Upper lobe of left lung (tissue), 6 donors: Measurements from ENCODE around the gene ADAM15. TPM values are rescaled to one million over a fixed set of nuclear protein-coding genes. Genes with fewer than 3 reads are reported as not detected.

ENCODE experiments used
- ATAC-seq, 2 donors: fragments of 200-7000 bp; cut with Tn5 transposase; one replicate each; pipeline ENCODE4 v1.9.1; 2022; ENCODE audit warnings: mild to moderate bottlenecking in 2 of 2, moderate library complexity in 2 of 2; ENCODE audit not compliant: low FRiP score in 2 of 2
- DNase-seq, 2 donors: peaks; one replicate each; pipeline ENCODE4 v3.0.0-alpha.2; 2019 to 2020
- H3K27ac ChIP-seq, 4 donors: fragments of 200-600 bp; sonication (generic); one replicate each; pipeline ENCODE4 v1.5.1; 2016 to 2019
- H3K27me3 ChIP-seq, 4 donors: fragments of 200-600 bp; sonication (generic); one replicate each; pipeline ENCODE4 v1.5.1; 2017 to 2019
- H3K36me3 ChIP-seq, 4 donors: fragments of 200-600 bp; sonication (generic); one replicate each; pipeline ENCODE4 v1.5.1; 2016 to 2019
- H3K4me1 ChIP-seq, 4 donors: fragments of 200-600 bp; sonication (generic); one replicate each; pipeline ENCODE4 v1.5.1; 2018 to 2019
- H3K4me3 ChIP-seq, 4 donors: fragments of 200-600 bp; sonication (generic); one replicate each; pipeline ENCODE4 v1.5.1; 2017 to 2019; ENCODE audit warnings: mild to moderate bottlenecking in 2 of 4, moderate library complexity in 1 of 4
- H3K9me3 ChIP-seq, 4 donors: fragments of 200-600 bp; sonication (generic); one replicate each; pipeline ENCODE4 v1.5.1; 2018 to 2019
- CTCF ChIP-seq, 6 experiments: fragments of 450-650 bp in 4 of 6; fragments of 200-600 bp in 2 of 6; sonication (generic) in 2 of 6; IDR thresholded peaks; one replicate each; pipeline ENCODE4 v1.5.1; 2016 to 2019; ENCODE audit warnings: antibody characterized with exemption in 6 of 6
- EP300 ChIP-seq, 4 donors: sonication (generic); formaldehyde crosslinking; IDR thresholded peaks; one replicate each; pipeline ENCODE4 v1.5.1; 2017; ENCODE audit warnings: antibody characterized with exemption in 4 of 4, control low read depth in 2 of 4
- POLR2A ChIP-seq, 4 donors: fragments of 450-650 bp; IDR thresholded peaks; one replicate each; pipeline ENCODE4 v1.5.1; 2016 to 2017; ENCODE audit warnings: antibody characterized with exemption in 4 of 4, mild to moderate bottlenecking in 2 of 4
- POLR2AphosphoS5 ChIP-seq, 2 donors: sonication (generic); formaldehyde crosslinking; IDR thresholded peaks; one replicate each; pipeline ENCODE4 v1.5.1; 2017; ENCODE audit warnings: antibody characterized with exemption in 2 of 2
- WGBS, 2 donors: methylation state at CpG; one replicate each; pipeline ENCODE4 v1.1.5; 2017 to 2018; 5-methylcytosine and 5-hydroxymethylcytosine counted together
- total RNA-seq, 6 donors: library from RNA; depleted of rRNA in 4 of 6; stranded (reverse); fragments of >200 nt in 4 of 6; gene quantifications; one replicate each; pipeline versions ENCODE4 v1.1.0 to v1.2.1, GENCODE V29; 2016 to 2021
- donor health status: DM: no; HTN: no; CAD: no; lungs with moderate emphysema.
- donor health status: DM: no; HTN: yes; CAD: no; lungs with severe emphysema.

ADAM15 gene
- total RNA-seq, 6 donors from 2014 or later = 52.1 to 246 (median 106) TPM

- peaks cover 5 to 13% (median 9%) of the 10 kb centered on the region in 4 donors for H3K4me1 ChIP-seq
- no peak for DNase-seq
- H3K4me3 ChIP-seq = no peak overlapping the region
- TF ChIP-seq CTCF (IDR thresholded peaks at IDR 0.05) (no peak), EP300 (IDR thresholded peaks at IDR 0.05) (no peak)
- H3K36me3 ChIP-seq = no peaks in the 10 kb centered on the region
- no peaks in the 10 kb centered on the region for H3K9me3 ChIP-seq
- H3K27me3 ChIP-seq = no peaks in the 10 kb centered on the region
- ATAC-seq = no peak
- WGBS, 2 donors = 84 to 85% methylated on average over 5 to 6 of the region's 6 CpGs
- no peak overlapping the region for H3K27ac ChIP-seq
These were observed 13.2 kb upstream of the ADAM15 start for GRCh38 chr1:155037851-155038441.

GRCh38 chr1:155038602-155039307 is 12.4 kb upstream of the ADAM15 start:
- Histone ChIP-seq H3K36me3 (no peaks in the 10 kb centered on the region), H3K9me3 (no peaks in the 10 kb centered on the region), H3K27ac (peak overlapping the region in 1 of 4 donors; percentile 16), H3K4me3 (no peak overlapping the region), H3K4me1 (peaks cover 7 to 15% (median 12%) of the 10 kb centered on the region in 4 donors), H3K27me3 (no peaks in the 10 kb centered on the region)
- DNase-seq (peak in 1 of 2 donors; percentile 60), ATAC-seq (peak in 1 of 2 donors; percentile 70)
- TF ChIP-seq POLR2AphosphoS5 (IDR thresholded peaks at IDR 0.05) = no peak
- TF ChIP-seq POLR2A (IDR thresholded peaks at IDR 0.05) = no peak
- 30 to 34% methylated on average over 8 of the region's 8 CpGs for WGBS, 2 donors

DNA sequence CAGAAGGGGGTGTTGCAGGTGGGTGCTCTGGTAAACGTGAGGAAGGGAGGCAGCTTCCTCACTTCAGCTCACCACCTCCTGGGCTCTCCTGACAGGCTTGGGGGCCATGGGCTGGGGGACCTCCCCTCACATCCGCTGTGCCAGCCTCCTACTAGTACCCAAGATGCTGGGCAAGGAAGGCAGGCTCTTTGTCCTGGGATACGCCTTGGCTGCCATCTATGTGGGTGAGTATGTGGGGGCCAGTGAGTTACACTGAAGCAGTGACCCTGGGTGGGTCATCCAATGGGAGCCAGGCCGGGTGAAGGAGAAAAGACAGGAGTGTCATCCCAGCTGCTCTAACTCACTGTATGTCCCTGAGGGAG is 11.8 kb upstream of the ADAM15 start:
- Histone ChIP-seq H3K9me3 (no peaks in the 10 kb centered on the region), H3K4me1 (peaks cover 9 to 18% (median 14%) of the 10 kb centered on the region in 4 donors), H3K27me3 (no peaks in the 10 kb centered on the region), H3K36me3 (no peaks in the 10 kb centered on the region), H3K4me3 (no peak overlapping the region), H3K27ac (no peak overlapping the region)
- DNase-seq (no peak), ATAC-seq (no peak)
- 71% methylated on average over 4 of the region's 4 CpGs for WGBS, 2 donors
- no peak for TF ChIP-seq POLR2AphosphoS5 (IDR thresholded peaks at IDR 0.05)
- no peak for TF ChIP-seq POLR2A (IDR thresholded peaks at IDR 0.05)
- TF ChIP-seq EP300 (IDR thresholded peaks at IDR 0.05) = no peak
- no peak for TF ChIP-seq CTCF (IDR thresholded peaks at IDR 0.05)

DNA sequence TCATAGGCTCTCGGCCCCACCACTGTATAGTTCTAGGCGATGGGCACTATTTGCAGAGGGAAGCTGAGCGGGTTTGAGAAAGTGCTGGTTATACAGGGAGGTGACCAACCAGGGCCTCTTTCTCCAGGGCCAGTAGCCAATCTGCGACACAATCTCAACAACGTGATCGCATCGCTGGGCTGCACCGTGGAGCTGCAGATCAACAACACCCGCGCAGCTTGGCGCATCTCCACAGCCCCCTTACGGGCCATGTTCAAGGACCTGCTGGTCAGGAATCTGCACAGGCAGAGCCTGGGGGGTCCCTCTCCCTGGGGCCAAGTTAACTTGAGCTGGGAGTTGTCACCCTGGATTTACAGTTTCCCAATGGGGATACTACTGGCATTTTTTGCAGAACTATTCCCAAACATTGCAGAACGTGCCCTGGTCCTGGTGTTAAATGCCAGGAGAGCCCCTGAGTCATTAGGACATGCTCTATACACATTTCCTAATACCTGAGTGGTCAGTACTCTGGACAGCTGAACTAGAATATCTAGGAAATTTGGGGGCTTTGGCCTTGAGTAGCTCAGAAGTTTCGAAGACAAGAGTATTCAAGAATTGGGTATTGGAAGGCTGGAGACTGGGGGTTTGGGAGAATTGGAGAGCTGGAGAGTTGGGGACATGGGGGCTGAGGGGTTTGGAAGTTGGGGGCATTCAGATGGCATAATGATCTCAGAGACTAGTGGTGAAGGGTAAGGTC is 10.6 kb upstream of the ADAM15 start:
- no peak overlapping the region for H3K4me3 ChIP-seq
- no peak overlapping the region for H3K27ac ChIP-seq
- DNase-seq = no peak
- H3K9me3 ChIP-seq = no peaks in the 10 kb centered on the region
- no peaks in the 10 kb centered on the region for H3K27me3 ChIP-seq
- 87 to 90% methylated on average over 14 of the region's 14 CpGs for WGBS, 2 donors
- TF ChIP-seq EP300 (IDR thresholded peaks at IDR 0.05) = no peak
- TF ChIP-seq POLR2A (IDR thresholded peaks at IDR 0.05) = no peak
- no peak for TF ChIP-seq CTCF (IDR thresholded peaks at IDR 0.05)
- no peak for TF ChIP-seq POLR2AphosphoS5 (IDR thresholded peaks at IDR 0.05)
- no peaks in the 10 kb centered on the region for H3K36me3 ChIP-seq
- ATAC-seq = no peak
- H3K4me1 ChIP-seq = peaks cover 19 to 29% (median 24%) of the 10 kb centered on the region in 4 donors

GRCh38 chr1:155042789-155043188 is 8.3 kb upstream of the ADAM15 start:
- Histone ChIP-seq H3K27ac (no peak overlapping the region), H3K9me3 (no peaks in the 10 kb centered on the region), H3K27me3 (no peaks in the 10 kb centered on the region), H3K36me3 (no peaks in the 10 kb centered on the region), H3K4me1 (peaks cover 19 to 29% (median 25%) of the 10 kb centered on the region in 4 donors), H3K4me3 (no peak overlapping the region)
- no peak for ATAC-seq
- TF ChIP-seq POLR2A (IDR thresholded peaks at IDR 0.05) (no peak), CTCF (IDR thresholded peaks at IDR 0.05) (no peak), POLR2AphosphoS5 (IDR thresholded peaks at IDR 0.05) (no peak), EP300 (IDR thresholded peaks at IDR 0.05) (no peak)
- DNase-seq = no peak
- WGBS, 2 donors = 72 to 81% methylated on average over 5 of the region's 5 CpGs
